Ovary (tissue), 9 donors: ENCODE results near the gene RAET1E. TPM values are rescaled to one million over a fixed set of nuclear protein-coding genes. Genes with fewer than 3 reads are reported as not detected.

Experiments
- DNase-seq, 5 donors: peaks; one replicate each; pipeline ENCODE4 v3.0.0-alpha.2; 2019 to 2020
- H3K27ac ChIP-seq, 2 donors: fragments of 200-600 bp; one replicate each; pipeline versions ENCODE4 v1.5.1 to v1.8.0; 2019 to 2022
- H3K27me3 ChIP-seq: fragments of 200-600 bp; one replicate; pipeline ENCODE4 v1.8.0; 2022
- H3K36me3 ChIP-seq: fragments of 200-600 bp; sonication (generic); one replicate; pipeline ENCODE4 v1.5.1; 2019
- H3K4me1 ChIP-seq: one replicate; pipeline ENCODE4 v1.8.1; 2013; ENCODE audit warnings: mild to moderate bottlenecking, moderate library complexity; ENCODE audit not compliant: insufficient read depth
- H3K4me3 ChIP-seq: fragments of 200-600 bp; sonication (generic); one replicate; pipeline ENCODE4 v1.5.1; 2017
- H3K9me3 ChIP-seq, 2 donors: fragments of 200-600 bp in 1 of 2; sonication (generic) in 1 of 2; one replicate each; pipeline versions ENCODE4 v1.5.1 to v1.8.1; 2013 to 2019; ENCODE audit warnings: mild to moderate bottlenecking in 1 of 2, moderate library complexity in 1 of 2
- EP300 ChIP-seq: sonication (generic); formaldehyde crosslinking; IDR thresholded peaks from one replicate; pipeline ENCODE4 v1.6.1; 2017; ENCODE audit warnings: antibody characterized with exemption
- POLR2A ChIP-seq: fragments of 450-650 bp; IDR thresholded peaks from one replicate; pipeline ENCODE4 v1.6.1; 2017; ENCODE audit warnings: antibody characterized with exemption, mild to moderate bottlenecking, moderate library complexity
- WGBS, 3 donors: extraction: QIAGEN DNeasy Blood & Tissue Kit in 1 of 3; methylation state at CpG; one replicate each; pipeline versions ENCODE4 v1.1.5 to v1.1.7; 2013 to 2017; 5-methylcytosine and 5-hydroxymethylcytosine counted together
- intact Hi-C, 4 donors: fragments of 100-400 bp; cut with DNase I; formaldehyde crosslinking; loops; one replicate each; pipeline versions ENCODE4 v1.11.0 to v1.15.1; 2022 to 2023
- polyA plus RNA-seq, 2 donors: library from polyadenylated mRNA; stranded (reverse); fragments of 200-250 nt in 1 of 2; fragments of 350-450 nt in 1 of 2; fragmentation: Illumina TruSeq in 1 of 2; extraction: RNeasy Lipid Tissue Mini Kit (QIAGEN cat#74804) in 1 of 2; gene quantifications; one replicate each; pipeline ENCODE4 v1.2.3, GENCODE V29; 2013 to 2014
- total RNA-seq, 7 donors: library from RNA; depleted of rRNA in 2 of 7; stranded (reverse); fragments of >200 nt in 2 of 7; fragmentation: NEBNext Ultra II Directional in 3 of 7; extraction: Animal tissue kit (Norgen Biotek cat#: 25700) in 3 of 7; gene quantifications; one replicate each; pipeline versions ENCODE4 v1.1.0 to v1.2.4, GENCODE V29; 2016 to 2023
- TF ChIP-seq, protein P1 (sequence below), 3 donors: fragments of 450-650 bp in 2 of 3; fragments of 200-600 bp in 1 of 3; IDR thresholded peaks; one replicate each; pipeline versions ENCODE4 v1.5.1 to v1.8.0; 2016 to 2022; ENCODE audit warnings: antibody characterized with exemption in 3 of 3, mild to moderate bottlenecking in 1 of 3
- donor health status: DM: no; HTN: no; CAD: no; lungs with moderate emphysema.
- donor health status: DM: no; HTN: no; CAD: no.
- donor health status: Bipolar disorder and iron deficiency.
- donor health status: DM: yes; HTN: yes; CAD: no.
- donor health status: DM: no; HTN: no; CAD: no.
- donor health status: DM: yes; HTN: yes; CAD: no.

The RAET1E gene
- total and polyA plus RNA-seq, 9 donors = 0.11 to 0.69 (median 0.22) TPM; not detected in 3

- H3K9me3 ChIP-seq = no peaks in the 10 kb centered on the region
- no peaks in the 10 kb centered on the region for H3K27me3 ChIP-seq
- WGBS, 3 donors = 80 to 89% (median 89%) methylated on average over 2 of the region's 2 CpGs
- no peaks in the 10 kb centered on the region for H3K36me3 ChIP-seq
- DNase-seq = no peak
- H3K27ac ChIP-seq = no peak overlapping the region
- TF ChIP-seq EP300 (no peak), POLR2A (no peak)
- TF ChIP-seq, protein P1, sequence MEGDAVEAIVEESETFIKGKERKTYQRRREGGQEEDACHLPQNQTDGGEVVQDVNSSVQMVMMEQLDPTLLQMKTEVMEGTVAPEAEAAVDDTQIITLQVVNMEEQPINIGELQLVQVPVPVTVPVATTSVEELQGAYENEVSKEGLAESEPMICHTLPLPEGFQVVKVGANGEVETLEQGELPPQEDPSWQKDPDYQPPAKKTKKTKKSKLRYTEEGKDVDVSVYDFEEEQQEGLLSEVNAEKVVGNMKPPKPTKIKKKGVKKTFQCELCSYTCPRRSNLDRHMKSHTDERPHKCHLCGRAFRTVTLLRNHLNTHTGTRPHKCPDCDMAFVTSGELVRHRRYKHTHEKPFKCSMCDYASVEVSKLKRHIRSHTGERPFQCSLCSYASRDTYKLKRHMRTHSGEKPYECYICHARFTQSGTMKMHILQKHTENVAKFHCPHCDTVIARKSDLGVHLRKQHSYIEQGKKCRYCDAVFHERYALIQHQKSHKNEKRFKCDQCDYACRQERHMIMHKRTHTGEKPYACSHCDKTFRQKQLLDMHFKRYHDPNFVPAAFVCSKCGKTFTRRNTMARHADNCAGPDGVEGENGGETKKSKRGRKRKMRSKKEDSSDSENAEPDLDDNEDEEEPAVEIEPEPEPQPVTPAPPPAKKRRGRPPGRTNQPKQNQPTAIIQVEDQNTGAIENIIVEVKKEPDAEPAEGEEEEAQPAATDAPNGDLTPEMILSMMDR (IDR thresholded peaks at IDR 0.05) = no peak
- intact Hi-C loops = no loop called here
- H3K4me1 ChIP-seq = no peaks in the 10 kb centered on the region
- no peak overlapping the region for H3K4me3 ChIP-seq
Observed at GRCh38 chr6:149907317-149907716, 9.4 kb upstream of the RAET1E start.

GRCh38 chr6:149906405-149906804 is 8.5 kb upstream of the RAET1E start:
- Histone ChIP-seq H3K4me1 (no peaks in the 10 kb centered on the region), H3K4me3 (no peak overlapping the region), H3K27me3 (no peaks in the 10 kb centered on the region), H3K36me3 (no peaks in the 10 kb centered on the region), H3K27ac (no peak overlapping the region), H3K9me3 (no peaks in the 10 kb centered on the region)
- TF ChIP-seq EP300 (no peak), POLR2A (no peak)
- TF ChIP-seq, protein P1 (IDR thresholded peaks at IDR 0.05) = no peak
- DNase-seq = no peak
- intact Hi-C loops = no loop called here
- 97 to 98% (median 97%) methylated on average over 4 of the region's 4 CpGs for WGBS, 3 donors

- no peaks in the 10 kb centered on the region for H3K4me1 ChIP-seq
- peak in 1 of 5 donors; percentile 30 for DNase-seq
- no peak overlapping the region for H3K4me3 ChIP-seq
- no peak overlapping the region for H3K27ac ChIP-seq
- TF ChIP-seq EP300 = no peak
- TF ChIP-seq, protein P1 (IDR thresholded peaks at IDR 0.05) = no peak
- TF ChIP-seq POLR2A = no peak
- H3K36me3 ChIP-seq = no peaks in the 10 kb centered on the region
- no peaks in the 10 kb centered on the region for H3K9me3 ChIP-seq
- 82 to 93% (median 86%) methylated on average over 6 of the region's 6 CpGs for WGBS, 3 donors
- intact Hi-C loops = no loop called here
- no peaks in the 10 kb centered on the region for H3K27me3 ChIP-seq
Observed at GRCh38 chr6:149905911-149906371, 8.0 kb upstream of the RAET1E start.

DNA sequence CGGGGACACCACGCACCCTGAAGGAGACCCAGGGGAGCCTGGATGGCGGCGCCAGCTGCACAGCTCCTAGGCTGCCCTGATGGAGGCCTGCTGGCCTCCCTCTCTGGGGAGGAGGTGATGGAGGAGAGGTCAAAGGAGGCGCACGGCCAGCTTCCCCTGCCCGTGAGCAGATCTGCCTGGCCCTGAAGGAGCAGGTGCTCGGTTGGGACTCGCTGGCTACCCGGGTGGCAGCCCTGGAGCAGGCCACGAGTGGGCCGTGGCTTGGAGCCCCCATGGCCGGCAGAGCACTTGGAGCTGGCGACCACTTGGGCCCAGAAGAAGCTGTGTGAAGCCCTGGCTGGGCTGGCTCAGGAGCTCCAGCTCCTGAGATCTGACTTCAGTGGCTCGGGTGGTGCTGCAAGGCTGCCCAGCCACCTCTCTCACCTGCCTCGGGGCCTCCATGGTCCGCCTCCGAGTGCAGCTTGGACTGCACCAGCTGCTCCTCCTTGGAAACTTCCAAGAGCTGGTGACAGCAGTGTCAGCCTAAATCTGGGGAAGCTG is 7.5 kb upstream of the RAET1E start:
- WGBS, 3 donors = 90 to 92% (median 91%) methylated on average over 16 to 18 of the region's 18 CpGs
- peak in 1 of 5 donors; percentile 30 for DNase-seq

More for the DNA sequence above, 7.5 kb upstream of the RAET1E start:
- Histone ChIP-seq H3K4me3 (no peak overlapping the region), H3K9me3 (no peaks in the 10 kb centered on the region), H3K4me1 (no peaks in the 10 kb centered on the region), H3K27me3 (no peaks in the 10 kb centered on the region), H3K27ac (no peak overlapping the region), H3K36me3 (no peaks in the 10 kb centered on the region)
- intact Hi-C loops = no loop called here
- TF ChIP-seq, protein P1 (IDR thresholded peaks at IDR 0.05) = no peak
- TF ChIP-seq POLR2A (no peak), EP300 (no peak)
